Measurements from ENCODE around the gene SETD5. TPM values are rescaled to one million over a fixed set of nuclear protein-coding genes. Genes with fewer than 3 reads are reported as not detected.

SETD5 gene
- total and polyA plus RNA-seq, 2 donors (not counting 3 experiments of a cell fraction or from before 2014, with no cell fraction given), result 48.2 to 149 TPM

DNA sequence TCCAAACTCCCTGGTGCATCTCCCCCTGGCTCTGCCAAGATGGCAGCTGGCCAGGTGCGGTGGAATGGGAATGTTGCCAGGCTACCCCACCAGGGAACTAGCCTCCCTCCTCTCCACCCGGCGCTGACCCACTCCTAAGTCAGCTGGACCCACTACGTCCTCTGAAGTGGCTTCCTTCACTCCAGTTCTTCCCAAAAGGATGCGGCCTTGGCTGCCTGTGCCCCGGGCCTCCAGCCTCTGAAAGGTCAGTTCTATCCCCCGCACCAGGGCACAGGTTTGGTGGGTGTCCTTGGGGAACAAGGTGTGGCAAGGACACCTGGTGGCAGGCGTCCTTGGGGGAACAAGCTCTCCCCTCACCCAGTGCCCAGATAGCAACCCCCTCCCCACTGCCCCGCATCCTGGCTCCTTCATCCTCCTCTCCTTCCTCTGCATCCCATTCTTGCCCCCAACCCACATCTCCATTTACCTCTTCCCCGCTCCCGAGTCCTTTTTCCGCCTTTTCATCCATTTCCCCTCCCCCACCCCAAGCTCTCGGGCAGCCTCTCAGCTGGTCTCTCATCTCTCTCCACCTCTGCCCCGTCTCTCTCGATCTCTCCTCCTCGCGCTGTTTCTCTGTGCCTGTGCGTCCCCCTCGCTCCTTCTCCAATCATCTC is 102.2 kb downstream of the SETD5 start:
- Histone ChIP-seq H3K9me1 (replicated peaks; ENCODE audit: control insufficient read depth, extremely low read depth, insufficient read depth, low read length) (no peaks in the 10 kb centered on the region), H3K4me3 (replicated peaks in 1 of 3; ENCODE audit: insufficient read depth in 1 of 3, low read depth in 1 of 3, low read length in 3 of 3) (no peak overlapping the region), H3K27ac (ENCODE audit: insufficient read depth, low read depth, low read length) (no peak overlapping the region), H3K9ac (replicated peaks; ENCODE audit: extremely low read depth, insufficient read depth, low read length) (no peak overlapping the region), H3K27me3 (ENCODE audit: control insufficient read depth in 2 of 2, insufficient read depth in 2 of 2, low read length in 2 of 2) (peaks cover 8 to 13% of the 10 kb centered on the region in 2 experiments), H3K79me2 (ENCODE audit: control insufficient read depth, insufficient read depth, low read length) (no peaks in the 10 kb centered on the region), H3K36me3 (ENCODE audit: control insufficient read depth in 2 of 2, extremely low read depth in 1 of 2, insufficient read depth in 2 of 2, low read length in 2 of 2) (no peaks in the 10 kb centered on the region), H3K4me1 (ENCODE audit: control insufficient read depth, extremely low read depth, insufficient read depth, low read length) (peaks cover 3% of the 10 kb centered on the region), H2AFZ (ENCODE audit: low read depth, low read length) (no peak overlapping the region), H3K9me3 (replicated peaks; ENCODE audit: control insufficient read depth, insufficient read depth, low read length) (no peaks in the 10 kb centered on the region), H4K20me1 (replicated peaks; ENCODE audit: control insufficient read depth, extremely low read depth, insufficient read depth, low read length) (no peaks in the 10 kb centered on the region), H3K4me2 (ENCODE audit: insufficient read depth, low read length) (no peak overlapping the region)
- intact Hi-C loops (cut with micrococcal nuclease), result loop anchor here (5.0 to 10.0 kb wide), 3 partner anchors 148 to 435 kb away; partner anchors contain the start of genes CRELD1 and MTMR14
- FAIRE-seq (no peak), DNase-seq (ENCODE audit: low read depth, low spot score) (no peak)
- ChIA-PET POLR2A (no interaction called here), CTCF (interaction anchor here (1.3 to 1.5 kb wide), 2 partner anchors 10 to 146 kb away, joined by 3 to 6 read pairs; no protein-coding TSS in a partner anchor)
- dilution Hi-C loops (cut with MboI; ENCODE audit: extremely low pct_ligation_motif_present, low sequenced_read_pairs), result no loop called here
- TF ChIP-seq, protein P1, sequence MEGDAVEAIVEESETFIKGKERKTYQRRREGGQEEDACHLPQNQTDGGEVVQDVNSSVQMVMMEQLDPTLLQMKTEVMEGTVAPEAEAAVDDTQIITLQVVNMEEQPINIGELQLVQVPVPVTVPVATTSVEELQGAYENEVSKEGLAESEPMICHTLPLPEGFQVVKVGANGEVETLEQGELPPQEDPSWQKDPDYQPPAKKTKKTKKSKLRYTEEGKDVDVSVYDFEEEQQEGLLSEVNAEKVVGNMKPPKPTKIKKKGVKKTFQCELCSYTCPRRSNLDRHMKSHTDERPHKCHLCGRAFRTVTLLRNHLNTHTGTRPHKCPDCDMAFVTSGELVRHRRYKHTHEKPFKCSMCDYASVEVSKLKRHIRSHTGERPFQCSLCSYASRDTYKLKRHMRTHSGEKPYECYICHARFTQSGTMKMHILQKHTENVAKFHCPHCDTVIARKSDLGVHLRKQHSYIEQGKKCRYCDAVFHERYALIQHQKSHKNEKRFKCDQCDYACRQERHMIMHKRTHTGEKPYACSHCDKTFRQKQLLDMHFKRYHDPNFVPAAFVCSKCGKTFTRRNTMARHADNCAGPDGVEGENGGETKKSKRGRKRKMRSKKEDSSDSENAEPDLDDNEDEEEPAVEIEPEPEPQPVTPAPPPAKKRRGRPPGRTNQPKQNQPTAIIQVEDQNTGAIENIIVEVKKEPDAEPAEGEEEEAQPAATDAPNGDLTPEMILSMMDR (IDR thresholded peaks at IDR 0.05; ENCODE audit: extremely low read depth in 1 of 2, insufficient read depth in 1 of 2, low read depth in 1 of 2, low read length in 2 of 2), result no peak
- TF ChIP-seq POLR2A (IDR thresholded peaks at IDR 0.05; ENCODE audit: low read depth, low read length) (no peak), POLR2AphosphoS5 (IDR thresholded peaks at IDR 0.05; ENCODE audit: insufficient read depth, low read depth, low read length) (no peak)
- no TSS peak for BruUV-seq (replicated peaks)

Data from endothelial cell of umbilical vein (primary cell).